Measurements from ENCODE around the gene SPPL2A.

GRCh38 chr15:50653156-50653743, 112.3 kb downstream of the SPPL2A start:
- TF ChIP-seq, protein P1, sequence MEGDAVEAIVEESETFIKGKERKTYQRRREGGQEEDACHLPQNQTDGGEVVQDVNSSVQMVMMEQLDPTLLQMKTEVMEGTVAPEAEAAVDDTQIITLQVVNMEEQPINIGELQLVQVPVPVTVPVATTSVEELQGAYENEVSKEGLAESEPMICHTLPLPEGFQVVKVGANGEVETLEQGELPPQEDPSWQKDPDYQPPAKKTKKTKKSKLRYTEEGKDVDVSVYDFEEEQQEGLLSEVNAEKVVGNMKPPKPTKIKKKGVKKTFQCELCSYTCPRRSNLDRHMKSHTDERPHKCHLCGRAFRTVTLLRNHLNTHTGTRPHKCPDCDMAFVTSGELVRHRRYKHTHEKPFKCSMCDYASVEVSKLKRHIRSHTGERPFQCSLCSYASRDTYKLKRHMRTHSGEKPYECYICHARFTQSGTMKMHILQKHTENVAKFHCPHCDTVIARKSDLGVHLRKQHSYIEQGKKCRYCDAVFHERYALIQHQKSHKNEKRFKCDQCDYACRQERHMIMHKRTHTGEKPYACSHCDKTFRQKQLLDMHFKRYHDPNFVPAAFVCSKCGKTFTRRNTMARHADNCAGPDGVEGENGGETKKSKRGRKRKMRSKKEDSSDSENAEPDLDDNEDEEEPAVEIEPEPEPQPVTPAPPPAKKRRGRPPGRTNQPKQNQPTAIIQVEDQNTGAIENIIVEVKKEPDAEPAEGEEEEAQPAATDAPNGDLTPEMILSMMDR (IDR thresholded peaks at IDR 0.05): no peak
- TF ChIP-seq POLR2A (IDR thresholded peaks at IDR 0.05) (no peak), POLR2AphosphoS5 (IDR thresholded peaks at IDR 0.05) (no peak), EP300 (IDR thresholded peaks at IDR 0.05) (no peak)
